H1 (cell line): Measurements from ENCODE around the gene CD300H. TPM values are rescaled to one million over a fixed set of nuclear protein-coding genes. Genes with fewer than 3 reads are reported as not detected.

Experiments
- KDM4A ChIP-seq: IDR thresholded peaks from one replicate; pipeline ENCODE4 v1.7.1; 2012; ENCODE audit warnings: low read depth, mild to moderate bottlenecking, moderate library complexity, low read length, inconsistent platforms; ENCODE audit not compliant: severe bottlenecking
- polyA plus RNA-seq, 7 experiments: library from polyadenylated mRNA; depleted of rRNA in 3 of 7; stranded (reverse) in 5 of 7; unstranded in 2 of 7; fragments of >200 nt in 5 of 7; fragments of 200-250 nt in 2 of 7; gene quantifications; 1 replicate in 5 of 7; 2 replicates in 1 of 7; 4 replicates in 1 of 7; pipeline versions ENCODE4 v1.2.1 to v1.2.3, GENCODE V29; 2011 to 2013; ENCODE audit warnings: missing spikeins in 2 of 7, mixed read lengths in 2 of 7
- total RNA-seq: library from RNA; stranded (reverse); fragmentation: NEBNext Ultra II Directional; extraction: Animal tissue kit (Norgen Biotek cat#: 25700); gene quantifications from 2 replicates; pipeline ENCODE4 v1.2.1, GENCODE V29; 2021

CD300H gene
- total and polyA plus RNA-seq, 2 of the 8 experiments (the other 6 are each of a cell fraction or from before 2014, with no cell fraction given) = not detected

DNA sequence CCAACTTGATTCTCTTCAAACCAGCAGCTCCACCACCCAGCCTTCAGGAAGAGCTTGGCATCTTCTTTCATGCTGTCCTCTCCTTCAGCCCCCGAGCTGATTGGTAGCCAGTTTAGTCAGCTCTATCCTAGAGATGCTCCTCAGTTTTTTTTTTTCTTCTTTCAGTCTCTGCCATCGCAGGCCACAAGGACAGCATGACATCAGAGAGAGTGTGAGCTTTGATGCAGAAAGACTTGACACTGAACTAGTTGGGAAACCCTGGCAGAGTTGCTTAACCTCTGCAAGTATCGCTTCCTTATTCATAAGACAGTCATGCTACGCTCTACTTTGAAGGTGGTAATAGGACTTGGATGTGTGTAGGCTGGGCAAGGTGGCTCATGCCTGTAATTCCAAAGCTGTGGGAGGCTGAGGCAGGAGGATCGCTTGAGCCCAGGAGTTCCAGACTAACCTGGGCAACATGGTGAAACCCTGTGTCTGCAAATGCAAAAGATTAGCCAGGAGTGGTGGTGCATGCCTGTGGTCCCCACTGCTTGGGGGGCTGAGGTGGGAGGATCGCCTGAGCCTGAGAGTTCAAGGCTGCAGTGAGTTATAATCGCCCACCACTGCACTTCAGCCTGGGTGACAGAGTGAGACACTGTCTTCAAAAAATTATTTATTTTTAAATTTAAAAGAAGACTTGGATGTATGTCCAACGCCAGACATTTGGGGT, 38.7 kb downstream of the CD300H start (continued):
- no peak for TF ChIP-seq KDM4A
